IPS-18a (cell line): ENCODE measurements around the gene ANKS1A.
"Not testable (repeated sequence)": the region's sequence is repeated elsewhere in the genome, so short reads cannot be mapped to it uniquely, and the experiment has no call there.

Experiments
- H3K27ac ChIP-seq: one replicate; pipeline ENCODE4 v1.5.1; 2013; ENCODE audit warnings: low read length
- H3K27me3 ChIP-seq: one replicate; pipeline ENCODE4 v1.6.1; 2013; ENCODE audit warnings: mild to moderate bottlenecking, low read length; ENCODE audit not compliant: control insufficient read depth, insufficient read depth
- H3K36me3 ChIP-seq: one replicate; pipeline ENCODE4 v1.6.1; 2013; ENCODE audit warnings: low read depth, low read length; ENCODE audit not compliant: control insufficient read depth
- H3K4me1 ChIP-seq: one replicate; pipeline ENCODE4 v1.6.1; 2013; ENCODE audit warnings: low read depth, low read length; ENCODE audit not compliant: control insufficient read depth
- H3K4me3 ChIP-seq: one replicate; pipeline ENCODE4 v1.5.1; 2013; ENCODE audit warnings: low read length
- H3K9ac ChIP-seq: one replicate; pipeline ENCODE4 v1.6.1; 2013; ENCODE audit warnings: mild to moderate bottlenecking, low read length, moderate library complexity
- H3K9me3 ChIP-seq: one replicate; pipeline ENCODE4 v1.6.1; 2013; ENCODE audit warnings: low read depth, low read length; ENCODE audit not compliant: control insufficient read depth

Gene ANKS1A

DNA sequence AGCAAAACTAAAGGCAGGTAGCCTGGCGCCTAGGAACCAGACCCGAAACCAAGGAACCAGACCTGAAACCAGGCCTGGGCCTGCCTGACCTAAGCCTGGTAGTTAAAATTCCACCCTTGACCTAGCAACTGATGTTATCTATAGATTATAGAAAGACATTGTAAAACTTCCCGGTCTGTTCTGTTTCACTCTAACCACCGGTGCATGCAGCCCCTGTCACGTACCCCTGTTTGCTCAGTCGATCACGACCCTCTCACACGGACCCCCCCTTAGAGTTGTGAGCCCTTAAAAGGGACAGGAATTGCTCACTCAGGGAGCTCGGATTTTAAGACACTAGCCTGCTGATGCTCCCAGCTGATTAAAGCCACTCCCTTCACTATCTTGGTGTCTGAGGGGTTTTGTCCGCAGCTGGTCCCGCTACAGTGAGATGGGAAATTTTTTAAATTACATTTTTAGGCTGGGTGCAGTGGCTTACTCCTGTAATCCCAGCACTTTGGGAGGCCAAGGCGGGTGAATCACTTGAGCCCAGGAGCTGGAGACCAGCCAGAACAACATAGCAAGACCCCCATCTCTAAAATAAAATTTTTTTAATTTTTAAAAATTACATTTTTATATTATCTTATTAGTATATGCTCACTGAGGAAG lies 115.0 kb downstream of the ANKS1A start:
- H3K9ac ChIP-seq, H3K4me1 ChIP-seq, H3K4me3 ChIP-seq, H3K36me3 ChIP-seq, H3K27me3 ChIP-seq, H3K27ac ChIP-seq, H3K9me3 ChIP-seq: not testable (repeated sequence)

DNA sequence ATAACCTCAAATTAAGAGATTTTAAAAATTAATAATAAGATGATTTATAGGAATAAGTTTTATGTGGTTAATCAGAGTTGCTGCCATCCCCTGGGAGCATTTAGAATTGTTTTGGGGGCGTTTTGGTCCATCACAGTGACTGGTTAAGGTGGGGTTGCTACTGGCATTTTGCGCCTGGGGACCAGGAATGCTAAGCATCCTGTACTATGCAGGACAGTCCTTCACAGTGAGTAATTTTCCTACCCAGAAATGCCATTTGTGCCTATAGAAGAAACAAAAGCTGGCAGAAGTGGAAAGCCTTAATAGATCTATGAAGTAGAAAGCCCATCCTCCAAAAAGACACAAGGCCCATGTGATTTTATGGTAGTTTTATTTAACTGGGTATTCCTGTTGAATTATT lies 118.0 kb downstream of the ANKS1A start:
- Histone ChIP-seq H3K27me3 (no peaks in the 10 kb centered on the region), H3K4me1 (no peaks in the 10 kb centered on the region), H3K9me3 (no peaks in the 10 kb centered on the region), H3K36me3 (no peaks in the 10 kb centered on the region), H3K4me3 (no peak overlapping the region), H3K27ac (no peak overlapping the region), H3K9ac (no peak overlapping the region)

DNA sequence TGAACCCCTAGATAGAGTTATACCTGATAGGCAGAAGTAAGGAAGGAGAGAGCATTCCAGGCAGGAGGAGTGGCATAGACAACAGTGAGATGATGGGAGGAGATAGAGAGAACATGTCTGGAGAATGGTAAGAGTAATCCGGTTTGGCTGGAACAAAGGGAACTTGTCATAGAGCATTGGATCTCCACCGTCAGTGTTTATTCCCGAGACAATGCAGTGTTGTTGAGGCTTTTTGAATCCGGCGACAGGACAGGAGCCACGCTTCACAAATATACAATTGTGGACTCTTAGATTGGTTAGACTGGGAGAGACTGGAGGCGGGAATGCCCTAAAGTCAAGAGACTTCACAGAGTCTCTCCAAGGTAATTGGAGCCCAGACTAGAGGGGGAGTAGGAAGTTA lies 119.8 kb downstream of the ANKS1A start:
- no peak overlapping the region for H3K27ac ChIP-seq

DNA sequence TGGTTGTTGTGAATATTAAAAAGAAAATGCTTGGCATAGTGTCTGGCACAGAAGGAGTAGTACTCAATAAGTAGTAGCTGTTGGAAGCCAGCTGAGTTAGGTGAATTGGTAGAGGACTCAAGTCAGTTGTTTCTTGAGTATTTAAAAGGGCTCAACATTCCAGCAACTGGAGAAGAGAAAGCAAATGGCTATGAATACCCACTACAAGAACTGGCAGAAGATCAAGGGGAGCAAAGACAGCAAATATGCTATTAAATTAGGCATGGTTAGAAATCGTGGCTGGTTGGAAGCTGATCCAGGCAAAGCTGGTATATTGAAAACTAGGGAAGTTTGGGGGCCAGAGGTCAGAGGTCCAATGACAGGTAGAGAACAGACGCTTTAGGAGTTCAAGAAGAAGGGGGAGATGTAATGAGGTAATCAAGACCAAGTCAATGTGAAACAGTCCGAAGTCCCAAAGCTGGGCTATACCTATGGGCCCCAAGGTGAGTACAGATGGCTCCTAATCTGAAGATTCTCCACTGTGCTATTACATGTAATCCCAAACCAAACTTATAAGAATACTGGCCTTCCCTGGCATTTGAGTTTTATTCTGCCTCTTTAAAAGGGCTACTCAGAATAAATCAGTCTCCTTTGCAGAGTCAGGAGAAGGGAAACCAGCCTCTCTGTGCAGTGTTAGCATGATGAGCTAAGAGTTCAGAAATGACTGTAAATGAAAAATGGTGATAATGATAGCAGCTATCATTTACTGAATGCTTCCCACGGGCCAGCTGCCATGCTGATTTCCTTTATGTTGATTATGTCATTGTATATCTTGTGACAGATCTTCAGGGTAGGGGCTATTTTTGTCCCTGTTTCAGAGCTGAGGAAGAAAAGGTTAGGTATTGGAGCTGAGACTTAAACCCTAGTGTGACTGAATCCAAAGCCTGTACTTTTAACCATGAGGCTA lies 122.3 kb downstream of the ANKS1A start:
- Histone ChIP-seq H3K27me3 (no peaks in the 10 kb centered on the region), H3K4me3 (no peak overlapping the region), H3K9me3 (no peaks in the 10 kb centered on the region), H3K27ac (no peak overlapping the region), H3K4me1 (no peaks in the 10 kb centered on the region), H3K9ac (no peak overlapping the region), H3K36me3 (no peaks in the 10 kb centered on the region)

More for the DNA sequence above, 119.8 kb downstream of the ANKS1A start:
- no peak overlapping the region for H3K4me3 ChIP-seq
- H3K27me3 ChIP-seq: no peaks in the 10 kb centered on the region
- no peaks in the 10 kb centered on the region for H3K4me1 ChIP-seq
- no peak overlapping the region for H3K9ac ChIP-seq
- no peaks in the 10 kb centered on the region for H3K36me3 ChIP-seq
- no peaks in the 10 kb centered on the region for H3K9me3 ChIP-seq

GRCh38 chr6:35013701-35014100 lies 124.6 kb downstream of the ANKS1A start:
- H3K27ac ChIP-seq: no peak overlapping the region

DNA sequence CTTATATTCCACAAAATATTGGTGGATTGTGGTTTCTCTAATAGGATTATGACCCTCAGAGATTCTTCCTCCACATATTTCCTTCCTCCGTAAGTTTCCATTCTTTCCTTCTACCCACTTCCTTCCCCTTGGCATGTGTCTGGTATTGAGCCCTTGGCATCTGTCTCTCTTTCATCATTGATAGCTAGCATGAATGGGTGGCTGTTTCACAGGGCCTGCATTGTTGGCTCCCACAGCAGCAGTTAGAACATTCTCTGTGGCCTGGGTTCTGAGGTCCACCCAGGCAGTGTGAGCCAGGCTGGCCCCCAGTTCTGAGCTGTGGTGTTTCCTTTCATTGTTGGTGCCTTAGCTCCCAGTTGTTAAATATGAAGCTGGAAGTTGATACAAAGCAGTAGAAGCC lies 125.3 kb downstream of the ANKS1A start:
- Histone ChIP-seq H3K4me1 (no peaks in the 10 kb centered on the region), H3K4me3 (no peak overlapping the region), H3K9me3 (no peaks in the 10 kb centered on the region), H3K27ac (no peak overlapping the region), H3K36me3 (peaks cover 12% of the 10 kb centered on the region), H3K27me3 (no peaks in the 10 kb centered on the region), H3K9ac (no peak overlapping the region)

More at GRCh38 chr6:35013701-35014100, 124.6 kb downstream of the ANKS1A start:
- H3K36me3 ChIP-seq: peaks cover 6% of the 10 kb centered on the region
- H3K27me3 ChIP-seq: no peaks in the 10 kb centered on the region
- no peak overlapping the region for H3K9ac ChIP-seq
- no peak overlapping the region for H3K4me3 ChIP-seq
- no peaks in the 10 kb centered on the region for H3K4me1 ChIP-seq
- H3K9me3 ChIP-seq: no peaks in the 10 kb centered on the region

- Histone ChIP-seq H3K9me3 (no peaks in the 10 kb centered on the region), H3K27ac (no peak overlapping the region), H3K4me3 (no peak overlapping the region), H3K4me1 (no peaks in the 10 kb centered on the region), H3K36me3 (peaks cover 12% of the 10 kb centered on the region), H3K9ac (no peak overlapping the region), H3K27me3 (no peaks in the 10 kb centered on the region)
Measured at GRCh38 chr6:35014786-35015185, 125.7 kb downstream of the ANKS1A start.

GRCh38 chr6:35015476-35015875 lies 126.4 kb downstream of the ANKS1A start:
- Histone ChIP-seq H3K36me3 (peaks cover 14% of the 10 kb centered on the region), H3K4me3 (no peak overlapping the region), H3K9ac (no peak overlapping the region), H3K9me3 (no peaks in the 10 kb centered on the region), H3K27me3 (no peaks in the 10 kb centered on the region), H3K4me1 (peaks cover 2% of the 10 kb centered on the region), H3K27ac (no peak overlapping the region)

DNA sequence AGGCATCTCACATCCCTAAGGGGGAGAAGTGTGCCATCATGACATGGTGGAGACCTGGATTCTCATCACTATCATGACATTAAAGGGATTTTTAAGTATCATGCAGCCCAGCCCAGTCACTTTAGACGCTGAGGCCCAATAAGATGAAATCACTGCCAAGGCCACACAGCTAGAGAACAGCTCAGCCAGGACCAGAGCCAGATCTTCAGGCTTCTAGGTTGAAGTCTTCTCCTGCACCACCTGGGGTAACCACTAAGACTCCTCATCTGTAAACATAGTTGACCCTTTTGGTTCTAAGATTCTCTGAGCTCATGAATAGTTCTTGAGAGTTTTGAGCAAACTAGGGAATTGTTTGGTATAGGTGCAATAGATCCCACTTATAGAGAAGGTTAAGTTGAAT lies 126.9 kb downstream of the ANKS1A start:
- Histone ChIP-seq H3K27ac (no peak overlapping the region), H3K4me3 (no peak overlapping the region), H3K9ac (no peak overlapping the region), H3K36me3 (peaks cover 15% of the 10 kb centered on the region), H3K27me3 (no peaks in the 10 kb centered on the region), H3K9me3 (no peaks in the 10 kb centered on the region), H3K4me1 (peaks cover 8% of the 10 kb centered on the region)

GRCh38 chr6:35016502-35017321 lies 127.7 kb downstream of the ANKS1A start:
- H3K27ac ChIP-seq: no peak overlapping the region
- no peaks in the 10 kb centered on the region for H3K27me3 ChIP-seq
- peaks cover 15% of the 10 kb centered on the region for H3K36me3 ChIP-seq
- no peak overlapping the region for H3K9ac ChIP-seq
- H3K9me3 ChIP-seq: no peaks in the 10 kb centered on the region
- peaks cover 9% of the 10 kb centered on the region for H3K4me1 ChIP-seq
- H3K4me3 ChIP-seq: no peak overlapping the region

- Histone ChIP-seq H3K27me3 (no peaks in the 10 kb centered on the region), H3K27ac (no peak overlapping the region), H3K9ac (no peak overlapping the region), H3K9me3 (no peaks in the 10 kb centered on the region), H3K4me3 (no peak overlapping the region), H3K36me3 (peaks cover 15% of the 10 kb centered on the region), H3K4me1 (peaks cover 16% of the 10 kb centered on the region)
Measured at GRCh38 chr6:35017411-35018181, 128.5 kb downstream of the ANKS1A start.
